ENCODE measurements around the gene SLC5A5.

Gene SLC5A5
- total RNA-seq, result 3.5 to 5.5 (median 4.0) reads per million in 4 donors

- DNase-seq, result peak in 1 of 5 donors; percentile 43
Observed at GRCh38 chr19:17871878-17872250, at the start of gene SLC5A5. SLC5A5 (plus strand) TSS chr19:17871945; CDS start chr19:17872320, 375 bp downstream.

GRCh38 chr19:17824339-17824738, 47.4 kb upstream of the SLC5A5 start:
- no peak for DNase-seq

- no peak for DNase-seq
Observed at GRCh38 chr19:17826508-17827056, 45.2 kb upstream of the SLC5A5 start.

- no peak for DNase-seq
Observed at GRCh38 chr19:17829855-17830566, 41.7 kb upstream of the SLC5A5 start.

GRCh38 chr19:17830567-17831418, 41.0 kb upstream of the SLC5A5 start:
- peak in 4 of 5 donors; percentile 33 to 50 (median 46) for DNase-seq

GRCh38 chr19:17831419-17831888, 40.3 kb upstream of the SLC5A5 start:
- DNase-seq, result no peak

GRCh38 chr19:17832443-17833208, 39.1 kb upstream of the SLC5A5 start:
- no peak for DNase-seq

- peak in 1 of 5 donors; percentile 42 for DNase-seq
Observed at GRCh38 chr19:17834350-17835181, 37.2 kb upstream of the SLC5A5 start.

GRCh38 chr19:17835182-17836006, 36.4 kb upstream of the SLC5A5 start:
- no peak for DNase-seq

GRCh38 chr19:17836530-17836929, 35.2 kb upstream of the SLC5A5 start:
- no peak for DNase-seq

- DNase-seq, result no peak
Observed at GRCh38 chr19:17837972-17838371, 33.8 kb upstream of the SLC5A5 start.

- no peak for DNase-seq
Observed at GRCh38 chr19:17840019-17840418, 31.7 kb upstream of the SLC5A5 start.

GRCh38 chr19:17841371-17841809, 30.4 kb upstream of the SLC5A5 start:
- no peak for DNase-seq

- DNase-seq, result peak in 3 of 5 donors; percentile 25 to 48 (median 44)
Observed at GRCh38 chr19:17841810-17842662, 29.7 kb upstream of the SLC5A5 start.

GRCh38 chr19:17842663-17843291, 29.0 kb upstream of the SLC5A5 start:
- DNase-seq, result no peak

GRCh38 chr19:17843292-17843827, 28.4 kb upstream of the SLC5A5 start:
- DNase-seq, result no peak

- DNase-seq, result no peak
Observed at GRCh38 chr19:17843908-17844490, 27.7 kb upstream of the SLC5A5 start.

GRCh38 chr19:17846146-17846545, 25.6 kb upstream of the SLC5A5 start:
- peak; percentile 16 to 66 (median 34) for DNase-seq
